Measurements from ENCODE around the gene CAPRIN2. TPM values are rescaled to one million over a fixed set of nuclear protein-coding genes. Genes with fewer than 3 reads are reported as not detected.

The CAPRIN2 gene
- total RNA-seq, 1 donor: 32.9 TPM

DNA sequence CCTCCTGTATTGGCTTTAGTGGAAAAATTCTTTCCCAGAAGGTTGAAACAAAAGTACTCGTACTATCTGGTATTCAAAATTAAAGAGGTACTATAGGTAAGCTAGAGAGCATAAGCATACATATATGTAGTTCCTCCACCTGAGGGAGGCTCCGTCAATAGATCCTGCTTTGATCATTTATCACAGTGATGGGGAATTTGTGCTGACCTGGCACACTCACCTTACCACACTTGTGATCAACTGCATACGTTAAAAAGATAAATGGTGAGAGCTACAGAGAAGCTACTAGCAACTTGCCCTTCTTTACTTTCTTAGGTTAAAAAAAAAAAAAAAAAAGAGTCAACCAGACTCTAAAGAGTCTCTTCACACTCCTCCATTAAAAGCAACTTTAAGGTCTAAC, 2.5 kb downstream of the CAPRIN2 start:
- H4K20me1 ChIP-seq (ENCODE audit: insufficient read depth, low read length): peaks cover 14% of the 10 kb centered on the region
- TF ChIP-seq, protein P1, sequence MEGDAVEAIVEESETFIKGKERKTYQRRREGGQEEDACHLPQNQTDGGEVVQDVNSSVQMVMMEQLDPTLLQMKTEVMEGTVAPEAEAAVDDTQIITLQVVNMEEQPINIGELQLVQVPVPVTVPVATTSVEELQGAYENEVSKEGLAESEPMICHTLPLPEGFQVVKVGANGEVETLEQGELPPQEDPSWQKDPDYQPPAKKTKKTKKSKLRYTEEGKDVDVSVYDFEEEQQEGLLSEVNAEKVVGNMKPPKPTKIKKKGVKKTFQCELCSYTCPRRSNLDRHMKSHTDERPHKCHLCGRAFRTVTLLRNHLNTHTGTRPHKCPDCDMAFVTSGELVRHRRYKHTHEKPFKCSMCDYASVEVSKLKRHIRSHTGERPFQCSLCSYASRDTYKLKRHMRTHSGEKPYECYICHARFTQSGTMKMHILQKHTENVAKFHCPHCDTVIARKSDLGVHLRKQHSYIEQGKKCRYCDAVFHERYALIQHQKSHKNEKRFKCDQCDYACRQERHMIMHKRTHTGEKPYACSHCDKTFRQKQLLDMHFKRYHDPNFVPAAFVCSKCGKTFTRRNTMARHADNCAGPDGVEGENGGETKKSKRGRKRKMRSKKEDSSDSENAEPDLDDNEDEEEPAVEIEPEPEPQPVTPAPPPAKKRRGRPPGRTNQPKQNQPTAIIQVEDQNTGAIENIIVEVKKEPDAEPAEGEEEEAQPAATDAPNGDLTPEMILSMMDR (IDR thresholded peaks at IDR 0.05; ENCODE audit: extremely low read depth, low read depth, low read length): no peak
- H3K36me3 ChIP-seq (ENCODE audit: insufficient read depth, low read length): peaks cover 15% of the 10 kb centered on the region
- H3K27ac ChIP-seq (ENCODE audit: low read depth, low read length): no peak overlapping the region
- H3K9me3 ChIP-seq (ENCODE audit: low read depth, low read length): no peaks in the 10 kb centered on the region
- no peak overlapping the region for H3K4me3 ChIP-seq (ENCODE audit: insufficient read depth, low read length)
- DNase-seq (ENCODE audit: insufficient read length, low spot score, missing footprints): no peak
- H3K79me2 ChIP-seq (ENCODE audit: insufficient read depth, low read length): peaks cover 70% of the 10 kb centered on the region
- H3K4me2 ChIP-seq (ENCODE audit: insufficient read depth, low read length): peak overlapping the region; percentile 90
- H2AFZ ChIP-seq (ENCODE audit: low read length): no peak overlapping the region
- H3K4me1 ChIP-seq (ENCODE audit: insufficient read depth, low read length): peaks cover 23% of the 10 kb centered on the region
- H3K27me3 ChIP-seq (ENCODE audit: insufficient read depth, low read length): no peaks in the 10 kb centered on the region

DNA sequence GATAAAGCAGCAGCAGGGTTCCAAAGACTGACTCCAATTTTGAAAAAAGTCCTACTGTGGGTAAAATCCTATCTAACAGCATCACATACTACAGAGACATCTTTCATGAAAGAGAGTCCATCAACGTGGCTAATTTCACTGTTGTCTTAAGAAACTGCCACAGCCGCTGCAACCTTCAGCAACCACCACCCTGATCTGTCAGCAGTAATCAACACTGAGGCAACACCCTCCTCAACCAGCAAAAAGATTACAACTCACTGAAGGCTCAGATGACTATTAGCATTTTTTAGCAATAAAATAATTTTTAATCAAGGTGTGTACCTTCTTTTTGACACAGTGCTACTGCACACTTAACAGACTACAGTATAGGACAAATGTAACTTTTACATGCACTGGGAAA, 6.6 kb downstream of the CAPRIN2 start:
- no peaks in the 10 kb centered on the region for H3K27me3 ChIP-seq (ENCODE audit: insufficient read depth, low read length)
- H3K36me3 ChIP-seq (ENCODE audit: insufficient read depth, low read length): peaks cover 27% of the 10 kb centered on the region
- TF ChIP-seq, protein P1 (IDR thresholded peaks at IDR 0.05; ENCODE audit: extremely low read depth, low read depth, low read length): no peak
- H3K27ac ChIP-seq (ENCODE audit: low read depth, low read length): no peak overlapping the region
- H3K9me3 ChIP-seq (ENCODE audit: low read depth, low read length): no peaks in the 10 kb centered on the region
- no peak overlapping the region for H3K4me2 ChIP-seq (ENCODE audit: insufficient read depth, low read length)
- peaks cover 9% of the 10 kb centered on the region for H3K4me1 ChIP-seq (ENCODE audit: insufficient read depth, low read length)
- no peak for DNase-seq (ENCODE audit: insufficient read length, low spot score, missing footprints)
- peaks cover 8% of the 10 kb centered on the region for H4K20me1 ChIP-seq (ENCODE audit: insufficient read depth, low read length)
- peaks cover 94% of the 10 kb centered on the region for H3K79me2 ChIP-seq (ENCODE audit: insufficient read depth, low read length)
- no peak overlapping the region for H2AFZ ChIP-seq (ENCODE audit: low read length)
- H3K4me3 ChIP-seq (ENCODE audit: insufficient read depth, low read length): no peak overlapping the region

DNA sequence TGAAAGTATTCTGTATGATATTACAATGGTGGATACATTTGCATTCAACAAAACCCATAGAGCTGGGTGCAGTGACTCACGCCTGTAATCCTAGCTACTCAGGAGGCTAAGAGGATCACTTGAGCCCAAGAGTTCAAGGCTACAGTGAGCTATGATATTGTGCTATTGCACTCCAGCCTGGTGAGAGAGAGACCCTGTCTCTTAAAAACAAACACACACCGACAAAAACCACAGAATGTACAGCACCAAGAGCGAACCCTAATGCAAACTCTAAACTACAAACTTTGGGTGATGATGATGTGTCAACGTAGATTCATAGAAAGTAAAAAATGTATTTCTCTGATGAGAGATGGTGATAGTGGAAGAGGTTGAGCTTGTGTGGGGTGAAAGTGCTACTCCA, 8.6 kb downstream of the CAPRIN2 start:
- Histone ChIP-seq H3K36me3 (ENCODE audit: insufficient read depth, low read length) (peaks cover 27% of the 10 kb centered on the region), H3K9me3 (ENCODE audit: low read depth, low read length) (no peaks in the 10 kb centered on the region), H3K27ac (ENCODE audit: low read depth, low read length) (no peak overlapping the region), H3K4me2 (ENCODE audit: insufficient read depth, low read length) (no peak overlapping the region), H2AFZ (ENCODE audit: low read length) (no peak overlapping the region), H4K20me1 (ENCODE audit: insufficient read depth, low read length) (no peaks in the 10 kb centered on the region), H3K4me3 (ENCODE audit: insufficient read depth, low read length) (no peak overlapping the region), H3K79me2 (ENCODE audit: insufficient read depth, low read length) (peaks cover 94% of the 10 kb centered on the region), H3K27me3 (ENCODE audit: insufficient read depth, low read length) (no peaks in the 10 kb centered on the region), H3K4me1 (ENCODE audit: insufficient read depth, low read length) (no peaks in the 10 kb centered on the region)
- TF ChIP-seq, protein P1 (IDR thresholded peaks at IDR 0.05; ENCODE audit: extremely low read depth, low read depth, low read length): no peak
- no peak for DNase-seq (ENCODE audit: insufficient read length, low spot score, missing footprints)

DNA sequence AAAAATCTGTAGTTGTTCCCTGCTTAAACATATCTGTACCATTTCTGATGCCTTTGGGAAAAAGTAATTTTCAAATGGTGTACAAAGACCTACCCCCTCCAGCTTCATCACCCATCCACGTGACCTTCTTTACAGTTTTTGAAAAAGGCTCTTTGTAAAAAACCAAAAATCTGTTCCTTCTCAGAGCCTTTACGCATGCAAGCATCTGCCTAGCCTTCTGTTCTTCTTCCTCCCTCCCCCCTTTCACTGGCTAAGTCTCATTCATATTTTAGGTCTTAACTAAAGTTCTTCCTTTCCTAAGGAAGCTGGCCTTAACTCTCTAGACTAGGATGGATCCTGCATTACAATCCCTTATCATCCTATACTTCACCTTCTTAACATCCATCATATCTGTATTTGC, 10.4 kb downstream of the CAPRIN2 start:
- Histone ChIP-seq H2AFZ (ENCODE audit: low read length) (no peak overlapping the region), H3K9me3 (ENCODE audit: low read depth, low read length) (no peaks in the 10 kb centered on the region), H3K4me1 (ENCODE audit: insufficient read depth, low read length) (no peaks in the 10 kb centered on the region), H3K4me2 (ENCODE audit: insufficient read depth, low read length) (no peak overlapping the region), H3K36me3 (ENCODE audit: insufficient read depth, low read length) (peaks cover 24% of the 10 kb centered on the region), H4K20me1 (ENCODE audit: insufficient read depth, low read length) (no peaks in the 10 kb centered on the region), H3K79me2 (ENCODE audit: insufficient read depth, low read length) (peaks cover 86% of the 10 kb centered on the region), H3K4me3 (ENCODE audit: insufficient read depth, low read length) (no peak overlapping the region), H3K27ac (ENCODE audit: low read depth, low read length) (no peak overlapping the region), H3K27me3 (ENCODE audit: insufficient read depth, low read length) (no peaks in the 10 kb centered on the region)
- TF ChIP-seq, protein P1 (IDR thresholded peaks at IDR 0.05; ENCODE audit: extremely low read depth, low read depth, low read length): no peak
- no peak for DNase-seq (ENCODE audit: insufficient read length, low spot score, missing footprints)

Data from osteoblast (primary cell).